AG04449 (cell line): ENCODE data around the gene ACAA1.

ENCODE experiments used
- CTCF ChIA-PET: fragments of 350-600 bp; formaldehyde crosslinking; extraction: SDS; loops from one replicate; lab custom pipeline; 2021; ENCODE audit warnings: antibody characterized with exemption; lab: Yijun Ruan, JAX
- POLR2A ChIA-PET: fragments of 400-600, 350-600 bp; formaldehyde crosslinking; extraction: SDS; loops from one replicate; lab custom pipeline; 2020; ENCODE audit warnings: antibody characterized with exemption, inconsistent platforms; lab: Yijun Ruan, JAX
- DNase-seq: peaks from one replicate; pipeline ENCODE4 v3.0.0-alpha.2; 2010; ENCODE audit warnings: low read depth, low spot score
- H3K4me3 ChIP-seq: 2 replicates; pipeline ENCODE4 v1.5.1; 2011; ENCODE audit warnings: low read depth, mild to moderate bottlenecking, control low read depth, low read length
- CTCF ChIP-seq: IDR thresholded peaks from one replicate; pipeline ENCODE4 v1.5.1; 2011; ENCODE audit warnings: mild to moderate bottlenecking, moderate library complexity, low read length, control low read depth, inconsistent platforms; ENCODE audit not compliant: insufficient read depth; ENCODE audit errors: missing control alignments

The ACAA1 gene

GRCh38 chr3:38121832-38122461 lies 15.0 kb downstream of the ACAA1 start:
- ChIA-PET POLR2A (no interaction called here), CTCF (interaction anchor here (2.4 kb wide), 1 partner anchor 11 kb away, joined by 8 read pairs; no protein-coding TSS in a partner anchor)
- no peak for TF ChIP-seq CTCF
- no peak overlapping the region for H3K4me3 ChIP-seq
- no peak for DNase-seq

GRCh38 chr3:38121451-38121831 lies 15.5 kb downstream of the ACAA1 start:
- no peak overlapping the region for H3K4me3 ChIP-seq
- ChIA-PET CTCF (interaction anchor here (2.4 to 6.1 kb wide), 2 partner anchors 7 to 12 kb away, joined by 8 to 51 read pairs; no protein-coding TSS in a partner anchor), POLR2A (interaction anchor here (0.7 kb wide), 1 partner anchor 16 kb away, joined by 3 read pairs; the partner anchor contains the start of gene ACAA1)
- no peak for DNase-seq
- TF ChIP-seq CTCF: no peak

- TF ChIP-seq CTCF: no peak
- H3K4me3 ChIP-seq: no peak overlapping the region
- DNase-seq: no peak
- ChIA-PET CTCF (interaction anchor here (1.5 to 6.1 kb wide), 5 partner anchors 7 to 225 kb away, joined by 3 to 51 read pairs (median 8); partner anchors contain the start of gene XYLB), POLR2A (interaction anchor here (0.7 kb wide), 1 partner anchor 16 kb away, joined by 3 read pairs; the partner anchor contains the start of gene ACAA1)
Measured at GRCh38 chr3:38120693-38121450, 16.1 kb downstream of the ACAA1 start.

DNA sequence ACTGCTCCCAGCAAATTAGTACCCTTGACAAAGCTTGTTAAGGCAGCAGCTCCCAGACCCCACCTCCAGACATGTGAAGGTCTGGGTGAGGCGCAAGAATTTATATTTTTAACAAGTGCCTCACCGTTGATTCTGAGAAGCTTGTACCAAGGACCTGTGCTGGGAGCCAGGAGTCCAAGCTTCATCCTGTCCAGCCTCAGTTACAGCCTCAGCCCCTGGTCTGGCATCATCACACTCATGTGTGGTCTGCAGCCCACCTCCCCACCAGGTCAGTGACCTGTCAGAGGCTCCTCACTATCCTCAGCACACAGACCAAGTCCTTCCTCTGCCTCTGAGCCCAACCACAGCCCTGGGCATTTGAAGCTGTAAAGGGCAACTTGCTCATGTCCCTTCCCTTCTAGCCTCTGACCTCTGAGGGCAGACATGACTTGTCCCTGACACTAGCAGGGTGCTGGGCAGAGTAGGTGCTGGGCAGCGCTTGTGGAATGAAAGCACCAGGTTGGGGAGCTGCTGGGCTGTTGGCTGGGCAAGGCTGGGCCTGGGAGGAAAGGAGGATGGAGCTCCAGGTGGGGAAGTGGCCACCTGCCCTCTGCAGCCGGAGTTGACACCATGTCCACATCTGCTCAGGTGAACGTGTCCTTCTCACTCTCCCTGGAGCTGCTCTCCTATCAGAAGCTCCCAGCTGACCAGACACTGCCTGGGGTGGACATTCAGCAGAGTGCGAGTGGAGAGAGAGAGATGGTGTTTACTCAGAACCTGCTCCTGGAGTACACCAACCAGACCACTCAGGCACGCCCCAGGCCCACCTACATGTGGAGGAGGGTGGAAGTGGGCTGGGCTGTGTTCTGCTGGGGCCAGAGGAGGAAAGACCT lies 16.9 kb downstream of the ACAA1 start:
- H3K4me3 ChIP-seq: no peak overlapping the region
- CTCF ChIA-PET: interaction anchor here (1.2 to 6.1 kb wide), 9 partner anchors 8 to 361 kb away, joined by 3 to 51 read pairs (median 8); partner anchors contain the start of genes ACAA1 and XYLB
- POLR2A ChIA-PET: no interaction called here
- no peak for DNase-seq
- TF ChIP-seq CTCF: no peak

DNA sequence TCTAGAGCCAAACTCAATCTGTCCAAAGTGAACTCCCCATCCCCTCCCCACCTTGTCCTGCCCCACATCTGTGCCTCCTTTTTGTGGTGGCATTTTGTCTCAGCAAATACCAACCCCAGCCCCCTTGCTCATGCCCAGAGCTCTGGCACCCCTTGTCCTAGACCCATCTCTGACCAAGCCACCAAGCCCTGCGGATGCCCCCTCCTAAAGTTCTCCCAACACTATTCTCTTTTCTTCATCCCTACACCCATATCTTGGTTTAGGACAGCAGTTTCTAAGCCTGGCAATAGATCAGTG lies 17.7 kb downstream of the ACAA1 start:
- no peak for TF ChIP-seq CTCF
- DNase-seq: no peak
- ChIA-PET CTCF (interaction anchor here (1.2 to 6.1 kb wide), 11 partner anchors 9 to 364 kb away, joined by 3 to 51 read pairs (median 11); partner anchors contain the start of genes ACAA1 and XYLB), POLR2A (no interaction called here)
- no peak overlapping the region for H3K4me3 ChIP-seq
